GM13977 (cell line): ENCODE data around the gene SCART1.

Experiments used
- DNase-seq: peaks from one replicate; pipeline ENCODE4 v3.0.0; 2012; ENCODE audit warnings: low spot score
- CTCF ChIP-seq: IDR thresholded peaks from 2 replicates; pipeline ENCODE4 v1.5.1; 2012; ENCODE audit warnings: mild to moderate bottlenecking, control low read depth; ENCODE audit not compliant: insufficient read depth; ENCODE audit errors: extremely low read depth, missing control alignments
- in situ Hi-C: fragments of 300-500 bp; cut with MboI; formaldehyde crosslinking; loops from one replicate; pipeline ENCODE4 v1.12.0; 2022; ENCODE audit warnings: low sequenced_read_pairs, low pct_unique_long_range_greater_than_20kb, mixed read lengths, inconsistent platforms; ENCODE audit not compliant: unreplicated experiment

Gene SCART1

GRCh38 chr10:133444342-133445267, 9.1 kb upstream of the SCART1 start:
- in situ Hi-C loops: no loop called here

GRCh38 chr10:133445268-133445732, 8.4 kb upstream of the SCART1 start:
- no peak for TF ChIP-seq CTCF
- DNase-seq: no peak
- in situ Hi-C loops: no loop called here

More at GRCh38 chr10:133444342-133445267, 9.1 kb upstream of the SCART1 start:
- no peak for DNase-seq
- TF ChIP-seq CTCF: no peak

GRCh38 chr10:133445751-133446708, 7.7 kb upstream of the SCART1 start:
- TF ChIP-seq CTCF: no peak
- no peak for DNase-seq
- in situ Hi-C loops: no loop called here

- in situ Hi-C loops: no loop called here
- no peak for TF ChIP-seq CTCF
- DNase-seq: no peak
These were observed 6.8 kb upstream of the SCART1 start for GRCh38 chr10:133446979-133447378.

GRCh38 chr10:133448120-133448519, 5.6 kb upstream of the SCART1 start:
- DNase-seq: no peak
- TF ChIP-seq CTCF: no peak
- in situ Hi-C loops: no loop called here

- no peak for TF ChIP-seq CTCF
- no peak for DNase-seq
- in situ Hi-C loops: no loop called here
These were observed 2.4 kb upstream of the SCART1 start for GRCh38 chr10:133451346-133451745.
